OCI-LY7 (cell line): ENCODE measurements around the gene CCDC146. TPM values are rescaled to one million over a fixed set of nuclear protein-coding genes. Genes with fewer than 3 reads are reported as not detected.

ENCODE experiments used
- BruUV-seq: library from RNA; stranded (reverse); fragments of 400-500 nt; replicated peaks from 2 replicates; lab custom pipeline; 2021; lab: Mats Ljungman, UMichigan
- CTCF ChIA-PET: fragments of 300-600 bp; sonication (Branson Sonifier 250); formaldehyde crosslinking; loops from one replicate; lab custom pipeline; 2022; ENCODE audit warnings: antibody characterized with exemption; ENCODE audit not compliant: unreplicated experiment; lab: Charles Lee
- POLR2A ChIA-PET: fragments of 300-600 bp; sonication (Branson Sonifier 250); formaldehyde crosslinking; loops from one replicate; lab custom pipeline; 2022; ENCODE audit warnings: antibody characterized with exemption; lab: Charles Lee
- DNase-seq: peaks from one replicate; pipeline ENCODE4 v3.0.0-alpha.2; 2015; ENCODE audit warnings: low spot score
- H2AFZ ChIP-seq: fragments of 200-600 bp; sonication (generic), shearing (Covaris generic); 2 replicates; pipeline ENCODE4 v1.6.1; 2014; ENCODE audit warnings: mild to moderate bottlenecking, antibody characterized with exemption, low read length, moderate library complexity
- H3K27ac ChIP-seq: fragments of 200-600 bp; sonication (generic); 2 replicates; pipeline ENCODE4 v1.5.1; 2014; ENCODE audit warnings: mixed run types, low read depth, mild to moderate bottlenecking, moderate library complexity, low read length, inconsistent platforms; ENCODE audit not compliant: poor library complexity, severe bottlenecking
- H3K36me3 ChIP-seq: fragments of 200-600 bp; sonication (generic); 2 replicates; pipeline ENCODE4 v1.6.1; 2014; ENCODE audit warnings: mild to moderate bottlenecking, antibody characterized with exemption, low read length, moderate library complexity, mixed read lengths; ENCODE audit not compliant: insufficient read depth
- H3K4me1 ChIP-seq: fragments of 200-600 bp; sonication (generic); 2 replicates; pipeline ENCODE4 v1.5.1; 2014; ENCODE audit warnings: mild to moderate bottlenecking, low read length; ENCODE audit not compliant: insufficient read depth, poor library complexity, severe bottlenecking
- H3K4me2 ChIP-seq: fragments of 200-600 bp; sonication (generic); 2 replicates; pipeline ENCODE4 v1.6.1; 2014; ENCODE audit warnings: mild to moderate bottlenecking, low read length
- H3K4me3 ChIP-seq: fragments of 200-600 bp; sonication (generic); 2 replicates; pipeline ENCODE4 v1.5.1; 2014; ENCODE audit warnings: mild to moderate bottlenecking, low read depth, low read length; ENCODE audit not compliant: poor library complexity, severe bottlenecking
- H3K79me2 ChIP-seq: fragments of 200-600 bp; sonication (generic); 2 replicates; pipeline ENCODE4 v1.6.1; 2016; ENCODE audit warnings: low read depth, mild to moderate bottlenecking, low read length, moderate library complexity, mixed read lengths; ENCODE audit not compliant: insufficient read depth
- H3K9me2 ChIP-seq: fragments of 200-600 bp; sonication (generic); 2 replicates; pipeline ENCODE4 v1.6.1; 2016; ENCODE audit warnings: mild to moderate bottlenecking, low read length, mixed read lengths; ENCODE audit not compliant: insufficient read depth
- H3K9me3 ChIP-seq: fragments of 200-600 bp; sonication (generic); 2 replicates; pipeline ENCODE4 v1.6.1; 2014; ENCODE audit warnings: mild to moderate bottlenecking, mixed run types, low read length, mixed read lengths
- H4K20me1 ChIP-seq: fragments of 200-600 bp; sonication (generic); 2 replicates; pipeline ENCODE4 v1.6.1; 2014; ENCODE audit warnings: mild to moderate bottlenecking, antibody characterized with exemption, low read length, moderate library complexity, mixed read lengths; ENCODE audit not compliant: insufficient read depth
- CTCF ChIP-seq: fragments of 200-600 bp; sonication (generic); conservative IDR thresholded peaks from 2 replicates; pipeline ENCODE4 v1.5.1; 2014; ENCODE audit warnings: mild to moderate bottlenecking, antibody characterized with exemption, low read length, moderate library complexity, mixed read lengths
- EZH2phosphoT487 ChIP-seq: fragments of 200-600 bp; sonication (generic); IDR thresholded peaks from 2 replicates; pipeline ENCODE4 v1.6.1; 2018; ENCODE audit warnings: low read depth, borderline replicate concordance, mild to moderate bottlenecking, mixed run types, antibody characterized with exemption, low read length, moderate library complexity, mixed read lengths
- intact Hi-C: fragments of 100-400 bp; cut with micrococcal nuclease; formaldehyde crosslinking; loops from one replicate; pipeline ENCODE4 v1.10.0; 2022; ENCODE audit not compliant: unreplicated experiment
- total RNA-seq, 2 experiments: library from RNA; depleted of rRNA in 1 of 2; stranded (reverse); fragments of >200 nt in 1 of 2; shearing (Covaris generic) in 1 of 2; gene quantifications; 2 replicates each; pipeline ENCODE4 v1.2.3, GENCODE V29; 2014 to 2022

Gene CCDC146
- total RNA-seq, 2 experiments from 2014 or later = 3.0 to 3.2 TPM

- Histone ChIP-seq H3K9me3 (no peaks in the 10 kb centered on the region), H3K36me3 (no peaks in the 10 kb centered on the region), H2AFZ (no peak overlapping the region), H3K79me2 (no peaks in the 10 kb centered on the region), H3K4me1 (no peaks in the 10 kb centered on the region), H4K20me1 (no peaks in the 10 kb centered on the region), H3K4me3 (no peak overlapping the region), H3K4me2 (no peak overlapping the region), H3K27ac (no peak overlapping the region), H3K9me2 (no peaks in the 10 kb centered on the region)
- DNase-seq = no peak
- CTCF ChIA-PET = no interaction called here
- TF ChIP-seq EZH2phosphoT487 = no peak
- TF ChIP-seq CTCF = no peak
- intact Hi-C loops = no loop called here
- POLR2A ChIA-PET = no interaction called here
- no TSS peak for BruUV-seq
Observed at GRCh38 chr7:77289387-77289786, 167.0 kb downstream of the CCDC146 start.

GRCh38 chr7:77290425-77290824, 168.0 kb downstream of the CCDC146 start:
- no peaks in the 10 kb centered on the region for H3K36me3 ChIP-seq

More at GRCh38 chr7:77290425-77290824, 168.0 kb downstream of the CCDC146 start:
- ChIA-PET CTCF (no interaction called here), POLR2A (no interaction called here)
- no peaks in the 10 kb centered on the region for H3K9me3 ChIP-seq
- DNase-seq = no peak
- no peaks in the 10 kb centered on the region for H3K9me2 ChIP-seq
- intact Hi-C loops = no loop called here
- H2AFZ ChIP-seq = no peak overlapping the region
- H3K4me1 ChIP-seq = no peaks in the 10 kb centered on the region
- no peak for TF ChIP-seq EZH2phosphoT487
- TF ChIP-seq CTCF = no peak
- H3K4me3 ChIP-seq = no peak overlapping the region
- no TSS peak for BruUV-seq
- no peaks in the 10 kb centered on the region for H4K20me1 ChIP-seq
- H3K4me2 ChIP-seq = no peak overlapping the region
- no peak overlapping the region for H3K27ac ChIP-seq
- H3K79me2 ChIP-seq = no peaks in the 10 kb centered on the region
